Neural progenitor cell (in vitro differentiated cells): ENCODE measurements around the gene PES1. TPM values are rescaled to one million over a fixed set of nuclear protein-coding genes. Genes with fewer than 3 reads are reported as not detected.

Experiments used
- DNase-seq: peaks from one replicate; pipeline ENCODE4 v3.0.0-alpha.2; 2016; ENCODE audit warnings: low spot score
- H2AFZ ChIP-seq: fragments of 200-600 bp; sonication (generic); replicated peaks from 2 replicates; pipeline ENCODE4 v1.6.1; 2016; ENCODE audit warnings: antibody characterized with exemption
- H3F3A ChIP-seq: fragments of 200-600 bp; sonication (generic); 2 replicates; pipeline ENCODE4 v1.6.1; 2016; ENCODE audit warnings: antibody characterized with exemption, low read depth
- H3K27ac ChIP-seq: fragments of 200-600 bp; sonication (generic); 2 replicates; pipeline ENCODE4 v1.5.1; 2016; ENCODE audit warnings: mild to moderate bottlenecking
- H3K27me3 ChIP-seq: fragments of 200-600 bp; sonication (generic); 2 replicates; pipeline ENCODE4 v1.6.1; 2016; ENCODE audit warnings: mild to moderate bottlenecking, moderate library complexity
- H3K36me3 ChIP-seq: fragments of 200-600 bp; sonication (generic); 2 replicates; pipeline ENCODE4 v1.5.1; 2016
- H3K4me1 ChIP-seq: fragments of 200-600 bp; sonication (generic); 2 replicates; pipeline ENCODE4 v1.6.1; 2016; ENCODE audit warnings: mixed run types
- H3K4me2 ChIP-seq: fragments of 200-600 bp; sonication (generic); 2 replicates; pipeline ENCODE4 v1.6.1; 2016
- H3K4me3 ChIP-seq: fragments of 200-600 bp; sonication (generic); 2 replicates; pipeline ENCODE4 v1.5.1; 2016
- H3K79me2 ChIP-seq: fragments of 200-600 bp; sonication (generic); 2 replicates; pipeline ENCODE4 v1.6.1; 2016; ENCODE audit warnings: low read depth
- H3K9ac ChIP-seq: fragments of 200-600 bp; sonication (generic); 2 replicates; pipeline ENCODE4 v1.6.1; 2016
- H3K9me3 ChIP-seq: fragments of 200-600 bp; sonication (generic); 2 replicates; pipeline ENCODE4 v1.5.1; 2016; ENCODE audit warnings: low read depth
- H4K20me1 ChIP-seq: fragments of 200-600 bp; sonication (generic); 2 replicates; pipeline ENCODE4 v1.6.1; 2016; ENCODE audit warnings: low read depth
- H3K27ac Mint-ChIP-seq: 3 replicates; pipeline ENCODE4 v1.8.0; 2021; ENCODE audit warnings: mixed read lengths
- H3K27me3 Mint-ChIP-seq: 2 replicates; pipeline ENCODE4 v1.8.0; 2022; ENCODE audit warnings: low read depth, mild to moderate bottlenecking, inconsistent platforms, moderate library complexity, mixed read lengths; ENCODE audit not compliant: insufficient read depth
- H3K36me3 Mint-ChIP-seq: 3 replicates; pipeline ENCODE4 v1.8.0; 2021; ENCODE audit warnings: mixed read lengths
- H3K4me1 Mint-ChIP-seq: 3 replicates; pipeline ENCODE4 v1.8.0; 2021; ENCODE audit warnings: mixed read lengths
- H3K4me3 Mint-ChIP-seq: 3 replicates; pipeline ENCODE4 v1.8.0; 2021; ENCODE audit warnings: mild to moderate bottlenecking, moderate library complexity, mixed read lengths
- H3K9me3 Mint-ChIP-seq: 3 replicates; pipeline ENCODE4 v1.8.0; 2020; ENCODE audit warnings: mixed read lengths
- CTCF ChIP-seq: fragments of 200-600 bp; sonication (generic); IDR thresholded peaks from 2 replicates; pipeline ENCODE4 v1.5.1; 2017; ENCODE audit warnings: antibody characterized with exemption, mild to moderate bottlenecking
- EZH2 ChIP-seq: fragments of 200-600 bp; sonication (generic); IDR thresholded peaks from 2 replicates; pipeline ENCODE4 v1.6.1; 2017; ENCODE audit warnings: antibody characterized with exemption, mild to moderate bottlenecking, moderate library complexity
- EZH2phosphoT487 ChIP-seq: fragments of 200-600 bp; sonication (generic); IDR thresholded peaks from 2 replicates; pipeline ENCODE4 v1.6.1; 2017; ENCODE audit warnings: antibody characterized with exemption
- total RNA-seq: library from RNA; depleted of rRNA; stranded (reverse); fragments of >200 nt; gene quantifications from 2 replicates; pipeline ENCODE4 v1.2.3, GENCODE V29; 2015; ENCODE audit warnings: low replicate concordance

Gene PES1
- total RNA-seq, 1 donor from 2014 or later = 30.2 TPM

- Mint-ChIP-seq H3K4me1 (no peaks in the 10 kb centered on the region), H3K4me3 (no peak overlapping the region), H3K36me3 (peaks cover 9% of the 10 kb centered on the region), H3K9me3 (no peaks in the 10 kb centered on the region), H3K27ac (no peak overlapping the region), H3K27me3 (peaks cover 2% of the 10 kb centered on the region)
- Histone ChIP-seq H4K20me1 (peaks cover 3% of the 10 kb centered on the region), H3K9me3 (no peaks in the 10 kb centered on the region), H3K36me3 (no peaks in the 10 kb centered on the region), H3K4me2 (peak overlapping the region; percentile 97), H2AFZ (no peak overlapping the region), H3F3A (no peaks in the 10 kb centered on the region), H3K27ac (no peak overlapping the region), H3K79me2 (peaks cover 25% of the 10 kb centered on the region), H3K4me3 (peak overlapping the region; percentile 87), H3K27me3 (peaks cover 25% of the 10 kb centered on the region), H3K9ac (peak overlapping the region; percentile 84), H3K4me1 (peaks cover 11% of the 10 kb centered on the region)
- no peak for TF ChIP-seq EZH2phosphoT487
- TF ChIP-seq EZH2 = no peak
- no peak for TF ChIP-seq CTCF
- no peak for DNase-seq
Measured at GRCh38 chr22:30591191-30591587, 521 bp downstream of the PES1 start.

GRCh38 chr22:30586414-30586813 lies 5.3 kb downstream of the PES1 start:
- no peak for DNase-seq
- Histone ChIP-seq H2AFZ (no peak overlapping the region), H3K4me2 (no peak overlapping the region), H3K9ac (no peak overlapping the region), H3K27me3 (no peaks in the 10 kb centered on the region), H3K36me3 (no peaks in the 10 kb centered on the region), H3K9me3 (no peaks in the 10 kb centered on the region), H3K27ac (no peak overlapping the region), H3K79me2 (peaks cover 22% of the 10 kb centered on the region), H3K4me3 (no peak overlapping the region), H3F3A (peaks cover 5% of the 10 kb centered on the region), H4K20me1 (peaks cover 3% of the 10 kb centered on the region), H3K4me1 (peaks cover 11% of the 10 kb centered on the region)
- peaks cover 10% of the 10 kb centered on the region for H3K36me3 Mint-ChIP-seq
- H3K4me1 Mint-ChIP-seq = no peaks in the 10 kb centered on the region
- H3K4me3 Mint-ChIP-seq = no peak overlapping the region
- H3K27ac Mint-ChIP-seq = no peak overlapping the region
- no peaks in the 10 kb centered on the region for H3K9me3 Mint-ChIP-seq
- TF ChIP-seq EZH2phosphoT487 (no peak), EZH2 (no peak), CTCF (no peak)
- peaks cover 2% of the 10 kb centered on the region for H3K27me3 Mint-ChIP-seq

GRCh38 chr22:30584441-30584840 lies 7.3 kb downstream of the PES1 start:
- Mint-ChIP-seq H3K27me3 (peaks cover 4% of the 10 kb centered on the region), H3K36me3 (peaks cover 14% of the 10 kb centered on the region), H3K9me3 (no peaks in the 10 kb centered on the region), H3K4me1 (no peaks in the 10 kb centered on the region), H3K4me3 (no peak overlapping the region), H3K27ac (no peak overlapping the region)
- Histone ChIP-seq H3K9me3 (no peaks in the 10 kb centered on the region), H3K36me3 (no peaks in the 10 kb centered on the region), H3K4me1 (no peaks in the 10 kb centered on the region), H3K27ac (no peak overlapping the region), H3K4me2 (no peak overlapping the region), H3K79me2 (peaks cover 3% of the 10 kb centered on the region), H2AFZ (no peak overlapping the region), H3K27me3 (no peaks in the 10 kb centered on the region), H3K9ac (no peak overlapping the region), H3K4me3 (no peak overlapping the region), H3F3A (peaks cover 5% of the 10 kb centered on the region), H4K20me1 (no peaks in the 10 kb centered on the region)
- TF ChIP-seq CTCF = no peak
- no peak for TF ChIP-seq EZH2
- TF ChIP-seq EZH2phosphoT487 = no peak
- no peak for DNase-seq
